HG03108 (cell line): ENCODE results near the gene CCDC167.
A peak's percentile ranks its signal among the peaks of the same experiment; 100 is the strongest.

Experiments
- ATAC-seq: cut with Tn5 transposase; IDR thresholded peaks from one replicate; pipeline ENCODE4 v1.9.1; 2021; ENCODE audit warnings: moderate library complexity; ENCODE audit not compliant: unreplicated experiment

The CCDC167 gene

DNA sequence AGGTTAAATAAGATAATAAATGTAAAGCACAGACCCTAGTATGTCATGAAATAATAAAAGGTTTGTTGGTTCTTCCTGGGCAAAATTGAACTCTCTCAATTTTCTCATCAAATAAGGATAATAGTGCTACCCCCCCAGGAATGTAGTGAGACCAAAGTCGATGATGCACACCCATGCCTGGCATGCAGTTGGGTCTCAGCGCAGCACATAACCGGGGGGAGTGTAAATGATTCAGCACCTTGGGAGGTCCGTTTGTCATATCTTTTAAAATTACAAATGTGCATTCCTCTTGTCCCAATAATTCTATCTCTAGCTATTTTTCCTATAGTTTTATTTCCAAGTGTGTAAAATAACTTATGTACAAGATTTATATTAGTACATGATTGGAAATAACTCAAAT lies 31.3 kb upstream of the CCDC167 start:
- ATAC-seq = no peak

DNA sequence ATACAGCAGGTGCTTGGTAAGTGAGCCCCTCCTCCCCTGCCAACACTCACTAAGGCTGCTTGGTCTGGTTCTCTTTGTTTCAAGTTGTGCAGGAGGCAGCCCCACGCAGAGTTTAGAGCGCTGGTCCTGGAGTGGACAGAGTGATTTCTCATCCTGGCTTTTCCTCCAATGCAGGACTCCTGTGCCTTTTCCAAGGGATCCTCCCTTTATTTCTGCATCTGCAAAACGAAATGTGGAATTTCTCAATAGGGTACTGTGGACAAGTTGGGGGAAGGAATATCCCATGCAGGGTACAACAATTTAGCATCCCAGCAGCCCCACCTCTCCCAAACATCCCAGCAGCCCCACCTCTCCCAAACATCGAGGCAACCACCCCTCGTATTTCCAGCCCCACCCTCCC lies 30.6 kb upstream of the CCDC167 start:
- no peak for ATAC-seq

DNA sequence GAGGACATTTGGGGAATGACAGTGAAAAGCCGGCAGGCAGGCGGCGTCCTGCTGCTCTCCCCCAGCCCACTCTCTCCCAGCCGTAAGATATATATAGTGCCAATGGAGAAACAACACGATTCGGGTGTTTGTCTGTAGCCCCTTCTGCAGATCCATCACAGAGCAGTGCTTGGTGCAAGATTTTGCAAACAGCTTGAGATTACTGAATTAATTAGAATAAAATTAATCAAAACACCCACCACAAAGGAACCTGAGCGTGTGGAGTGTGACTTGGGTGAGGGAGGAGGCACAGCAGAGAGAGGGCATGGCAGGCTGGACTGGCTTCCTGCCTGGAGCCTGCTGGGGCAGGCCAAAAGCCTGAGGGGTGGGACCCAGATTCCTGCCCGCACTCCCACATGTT lies 28.8 kb upstream of the CCDC167 start:
- ATAC-seq = no peak

DNA sequence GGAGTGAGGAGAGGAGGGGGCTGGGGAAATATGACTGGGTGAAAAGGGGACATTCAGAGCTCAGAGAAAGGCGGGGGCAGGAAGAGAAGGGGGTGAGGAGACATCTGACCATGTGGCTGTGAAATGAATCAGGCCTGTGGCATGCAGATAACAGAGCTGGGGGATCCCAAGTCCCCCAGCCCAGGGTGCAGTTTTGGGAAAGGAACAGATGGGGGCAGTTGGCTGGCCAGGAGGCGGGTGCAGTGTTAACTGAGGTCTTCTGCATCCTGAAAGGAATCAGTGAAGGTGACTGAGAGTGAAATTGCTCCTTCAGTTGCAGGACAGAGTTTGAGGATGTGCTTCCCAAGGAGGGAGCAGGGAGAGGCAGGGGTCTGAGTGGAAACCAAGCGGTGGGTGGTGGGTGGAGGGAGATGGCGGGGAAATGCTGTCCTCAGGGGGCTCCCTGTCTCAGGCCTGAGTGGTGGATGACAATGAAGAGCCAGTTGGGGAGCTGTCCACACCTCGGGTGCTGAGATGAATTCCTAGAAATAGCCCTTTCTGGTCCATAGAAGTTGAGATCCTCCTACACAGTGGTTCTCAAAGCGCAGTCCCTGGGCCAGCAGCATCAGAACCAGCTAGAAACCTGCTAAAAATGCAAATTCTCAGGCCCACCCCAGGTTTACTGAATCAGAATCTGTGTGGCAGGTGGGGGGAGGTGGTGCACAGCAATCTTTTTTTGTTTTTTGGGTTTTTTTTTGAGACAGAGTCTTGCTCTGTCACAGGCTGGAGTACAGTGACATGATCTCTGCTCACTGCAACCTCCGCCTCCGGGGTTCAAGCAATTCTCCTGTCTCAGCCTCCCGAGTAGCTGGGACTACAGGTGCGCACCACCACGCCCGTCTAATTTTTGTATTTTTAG lies 26.0 kb upstream of the CCDC167 start:
- ATAC-seq = no peak

DNA sequence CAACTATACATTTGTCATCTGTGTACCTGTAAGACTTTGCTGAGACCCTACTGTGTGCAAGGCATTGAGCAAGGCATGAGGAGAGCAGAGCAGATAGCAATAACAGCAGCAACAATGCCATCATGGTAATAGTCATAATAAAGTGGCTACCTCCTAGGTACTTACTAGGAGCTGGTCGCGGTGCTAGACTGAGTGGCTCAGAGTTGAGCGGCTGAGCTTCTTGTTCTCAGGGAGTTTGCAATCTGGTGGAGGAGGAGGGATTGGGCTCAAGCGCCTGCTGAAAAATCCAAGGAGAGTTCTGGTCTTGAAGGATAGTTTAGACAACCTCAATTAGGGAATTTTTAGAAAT lies 25.3 kb upstream of the CCDC167 start:
- ATAC-seq = no peak

DNA sequence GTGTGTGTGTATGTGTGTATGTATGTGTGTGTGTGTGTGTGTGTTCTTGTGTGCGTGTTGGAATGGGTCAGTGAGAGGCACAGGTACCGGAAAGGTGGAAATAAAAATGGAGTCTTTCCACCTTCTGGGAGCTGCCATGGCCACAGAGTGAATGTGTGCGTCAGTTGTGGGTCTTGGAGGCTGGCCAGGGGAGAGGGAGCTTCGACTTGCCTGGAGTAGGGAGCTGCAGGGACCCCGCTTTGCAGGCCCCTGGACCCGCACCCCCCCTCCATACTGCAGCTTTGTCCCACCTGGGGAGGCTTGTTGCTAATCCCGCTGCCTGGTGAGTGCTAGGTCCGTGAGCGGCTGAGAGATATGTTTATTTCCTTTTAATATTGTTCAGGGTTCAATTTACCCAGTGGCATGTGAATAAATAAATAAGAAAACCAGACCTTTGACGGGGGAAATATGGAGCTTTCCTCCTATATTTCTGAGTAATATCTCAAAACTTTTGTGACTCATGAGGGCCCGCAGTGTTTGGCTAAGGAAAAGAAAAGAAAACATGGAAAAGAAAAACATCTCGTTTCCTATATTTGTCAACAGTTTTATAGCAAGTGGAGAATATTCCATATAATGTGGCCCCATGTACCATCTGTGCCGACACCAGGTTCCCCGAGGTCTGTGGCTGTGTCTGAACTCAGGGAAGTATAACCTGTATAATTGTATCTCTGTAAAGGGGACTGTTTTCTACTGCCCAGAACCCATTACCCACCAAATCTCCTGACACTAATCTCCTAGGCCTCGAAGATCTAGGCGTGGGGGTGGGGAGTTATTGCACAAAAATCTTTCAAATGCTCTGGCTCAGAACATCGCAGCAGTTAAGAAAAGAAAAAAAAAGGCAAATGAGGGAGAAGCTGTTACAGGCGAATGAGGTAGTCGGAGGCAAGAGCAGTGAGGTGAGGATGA lies 24.6 kb upstream of the CCDC167 start:
- ATAC-seq = no peak

DNA sequence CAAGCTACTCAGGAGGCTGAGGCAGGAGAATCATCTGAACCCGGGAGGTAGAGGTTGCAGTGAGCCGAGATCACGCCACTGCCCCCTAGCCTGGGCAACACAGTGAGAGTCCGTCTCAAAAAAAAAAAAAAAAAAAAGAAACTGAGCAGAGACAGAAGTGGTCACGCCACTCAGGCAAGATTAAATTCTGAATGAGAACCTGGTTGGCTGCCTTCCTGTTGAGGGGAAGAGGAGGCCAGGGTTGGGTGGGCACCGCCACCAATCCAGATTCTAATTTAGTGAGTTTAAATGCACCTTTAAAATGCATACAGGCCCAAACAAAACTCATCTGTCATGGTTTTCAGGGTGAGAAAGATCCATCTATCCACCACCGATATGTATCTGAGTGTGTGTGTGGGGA lies 23.7 kb upstream of the CCDC167 start:
- ATAC-seq = no peak

DNA sequence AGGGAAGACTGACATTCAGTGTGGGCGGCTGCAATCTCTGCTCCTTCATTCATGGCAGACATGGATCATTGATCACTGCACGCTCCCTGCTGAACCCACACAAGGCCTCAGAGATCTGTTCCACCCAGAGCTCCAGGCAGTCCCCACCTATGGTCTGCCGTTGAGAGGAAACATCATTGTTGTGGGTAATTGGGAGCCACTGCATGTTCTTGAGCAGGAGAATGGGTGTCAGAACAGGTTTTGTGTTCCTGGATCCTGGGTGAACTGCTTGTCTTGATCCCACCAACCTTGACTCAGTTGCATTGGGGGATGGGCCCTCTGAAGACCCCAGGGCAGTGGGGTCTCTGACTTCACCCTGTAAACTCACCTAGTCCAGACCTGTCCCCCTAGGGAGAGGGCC lies 23.1 kb upstream of the CCDC167 start:
- no peak for ATAC-seq

DNA sequence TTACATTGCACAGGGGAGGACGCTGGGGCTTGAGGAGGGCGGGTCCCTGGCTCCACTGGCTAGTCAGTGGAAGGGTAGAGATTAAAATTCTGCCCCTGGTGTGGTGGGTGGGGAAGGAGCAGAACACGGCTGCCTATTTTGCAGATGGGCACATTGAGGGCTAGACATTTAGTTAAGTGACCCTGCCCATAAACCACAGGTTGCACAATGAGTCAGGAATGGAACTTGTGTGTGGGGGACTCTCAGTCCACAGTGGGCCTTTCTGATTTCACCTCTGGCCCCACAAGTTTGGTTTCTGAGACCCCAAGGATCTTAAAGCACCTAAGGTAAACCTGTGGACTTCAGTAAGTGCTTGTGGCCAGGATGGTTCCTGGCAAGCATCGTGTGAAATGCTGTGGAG lies 22.0 kb upstream of the CCDC167 start:
- no peak for ATAC-seq

DNA sequence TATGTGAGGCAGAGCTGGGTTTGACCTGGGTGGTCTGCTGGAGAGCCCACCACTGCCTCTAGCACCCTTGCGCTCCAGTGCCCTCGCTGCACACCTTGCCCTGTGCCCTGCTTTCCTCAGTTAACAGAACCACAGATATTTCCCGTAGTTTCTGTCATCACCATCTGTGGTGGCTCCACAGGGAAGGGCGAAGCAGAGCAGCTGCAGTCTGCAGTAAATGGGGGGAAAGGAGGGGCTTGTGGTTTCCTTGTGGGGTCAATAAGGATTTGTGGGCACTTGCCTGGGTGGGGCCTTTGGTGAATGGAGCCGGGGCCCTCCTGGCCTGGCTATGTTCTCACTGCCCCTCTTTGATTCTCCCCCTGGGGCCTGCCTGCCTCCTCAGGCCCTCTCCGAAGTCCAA lies 21.2 kb upstream of the CCDC167 start:
- no peak for ATAC-seq

DNA sequence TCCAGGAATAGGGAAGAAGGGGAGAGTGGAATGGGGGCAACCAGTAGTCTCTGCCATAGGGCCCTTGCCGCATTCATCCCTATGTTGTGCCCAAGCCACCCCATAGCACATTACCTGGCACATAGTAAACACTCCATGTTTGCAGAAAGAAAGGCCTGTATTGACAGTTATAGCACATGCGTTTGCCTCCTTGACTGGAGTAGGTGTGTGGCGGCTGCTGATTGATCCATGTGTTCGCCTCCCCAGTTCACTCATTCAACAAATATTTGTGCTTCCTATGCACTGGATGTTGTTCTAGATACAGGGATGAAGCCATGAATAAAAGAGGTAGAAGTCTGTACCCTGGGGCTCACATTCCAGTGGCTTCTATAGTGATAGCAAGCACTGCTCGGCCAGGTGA lies 19.8 kb upstream of the CCDC167 start:
- ATAC-seq = no peak

DNA sequence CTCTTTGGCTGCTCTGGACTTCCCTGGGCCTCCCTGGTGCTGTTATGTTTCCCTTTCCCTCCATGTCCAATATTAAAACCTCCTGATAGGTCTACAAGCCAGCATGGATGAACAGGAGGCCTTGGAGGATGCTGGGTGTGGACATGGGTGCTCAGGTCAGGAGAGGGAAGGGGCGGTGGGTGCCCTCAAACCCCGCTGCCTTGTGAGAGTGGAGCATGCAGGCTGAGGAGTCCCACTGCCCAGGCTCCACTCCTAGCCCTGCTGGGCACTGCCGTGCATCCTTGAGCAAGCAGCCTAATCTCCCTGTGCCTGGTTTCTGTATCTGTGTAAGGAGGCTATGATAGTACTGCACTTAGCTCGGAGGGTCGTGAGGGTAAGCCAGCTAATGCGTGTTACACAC lies 18.4 kb upstream of the CCDC167 start:
- ATAC-seq = no peak

DNA sequence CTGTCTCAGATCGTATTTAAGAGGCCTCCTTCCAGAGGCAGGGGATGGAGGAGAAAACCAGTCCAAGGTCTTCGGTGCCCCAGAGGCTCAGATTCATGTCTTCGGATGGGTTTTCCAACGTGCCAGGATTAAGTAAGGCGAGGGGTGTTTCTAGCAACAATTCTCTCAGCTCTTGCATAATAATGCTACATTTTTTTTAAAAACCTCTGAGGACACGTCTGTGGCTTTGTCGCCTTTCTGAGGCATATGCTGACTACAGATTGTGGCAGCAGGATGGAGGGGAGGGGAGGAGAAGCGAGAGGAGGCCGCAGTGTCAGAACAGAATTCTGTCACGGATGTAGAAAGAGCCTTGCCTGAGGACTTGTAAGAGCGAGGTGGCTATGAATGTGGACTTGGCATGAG lies 17.7 kb upstream of the CCDC167 start:
- no peak for ATAC-seq

DNA sequence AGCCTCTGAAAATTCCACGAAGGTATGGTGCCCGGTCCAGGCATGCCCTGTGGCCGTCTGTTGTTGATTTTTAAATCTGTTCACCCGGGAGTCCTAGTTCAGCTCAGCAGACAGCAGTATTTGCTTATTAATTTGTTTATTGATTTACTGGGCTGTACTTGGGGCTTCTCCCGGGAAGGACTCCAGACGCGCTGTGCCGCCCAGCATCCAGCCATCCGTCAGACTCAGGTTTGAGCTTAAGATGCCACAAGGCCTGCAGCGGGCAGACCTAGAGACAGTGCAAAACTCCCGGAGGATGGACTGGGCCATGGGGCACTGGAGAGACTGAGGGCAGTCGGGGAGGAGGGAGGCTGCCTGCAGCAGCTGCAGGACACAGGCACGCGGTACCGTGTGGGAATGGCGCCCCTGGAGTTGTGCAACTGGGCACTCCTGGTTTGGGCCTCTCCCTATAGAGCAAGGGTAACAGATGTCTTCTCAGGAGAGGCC lies 17.3 kb upstream of the CCDC167 start:
- ATAC-seq = no peak

DNA sequence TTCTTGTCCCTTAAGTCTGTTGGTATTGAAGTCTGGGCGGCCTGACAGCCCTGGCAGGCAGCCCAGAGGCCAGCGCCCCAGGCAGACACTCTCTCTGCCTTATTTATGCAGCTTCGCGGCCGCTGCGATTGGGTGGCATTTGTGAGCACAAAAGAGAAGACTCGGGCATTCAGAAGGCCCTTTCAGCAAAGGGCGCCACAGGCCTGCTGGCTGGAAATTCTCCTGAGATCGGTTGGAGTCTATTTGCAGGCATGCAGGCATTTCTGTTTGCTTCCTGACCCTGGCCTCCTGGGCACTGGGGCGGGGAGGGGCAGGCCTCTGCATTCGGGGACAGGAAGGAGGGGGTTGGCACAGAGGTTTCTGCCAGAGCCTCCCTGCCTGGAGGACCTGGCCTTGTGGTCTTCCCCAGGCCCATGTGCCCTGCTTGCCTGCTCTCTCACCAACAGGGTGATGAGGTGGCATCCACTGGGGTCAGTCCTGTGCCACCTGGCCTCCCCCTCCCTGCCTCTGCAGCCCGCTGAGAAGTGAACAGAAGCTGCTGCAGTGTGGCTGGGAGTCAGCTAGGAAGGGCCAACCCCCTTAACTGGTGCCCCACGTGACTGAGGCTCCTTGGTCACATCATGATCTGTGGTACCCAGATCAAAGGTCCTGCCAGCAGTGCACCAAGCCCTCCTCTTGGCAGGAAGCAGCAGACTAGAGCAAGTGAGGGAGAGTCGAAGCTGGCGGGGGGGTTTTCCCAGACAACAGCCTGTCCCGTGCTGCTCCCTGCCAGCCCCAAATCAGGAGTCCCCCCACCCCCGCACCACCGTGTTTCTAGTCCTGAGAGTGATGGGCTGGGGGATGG lies 16.6 kb upstream of the CCDC167 start:
- peak; percentile 67 for ATAC-seq

DNA sequence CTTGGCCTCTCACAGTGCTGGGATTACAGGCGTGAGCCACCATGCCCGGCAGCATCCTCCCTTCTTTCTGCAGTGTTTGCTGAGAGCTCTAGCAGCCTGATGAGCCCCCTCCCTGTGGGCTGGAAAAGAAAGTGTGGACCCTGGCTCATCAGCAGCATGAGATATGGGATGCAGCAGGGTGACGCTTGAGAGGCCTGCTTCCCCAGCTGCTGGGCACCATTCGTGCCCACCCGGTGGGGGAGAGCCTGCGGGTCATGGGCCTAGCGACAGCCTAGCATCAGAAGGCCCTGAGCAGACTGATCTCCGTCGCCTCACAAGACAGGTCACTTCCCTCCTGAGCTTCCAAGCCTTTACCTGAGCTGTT lies 16.0 kb upstream of the CCDC167 start:
- ATAC-seq = no peak

DNA sequence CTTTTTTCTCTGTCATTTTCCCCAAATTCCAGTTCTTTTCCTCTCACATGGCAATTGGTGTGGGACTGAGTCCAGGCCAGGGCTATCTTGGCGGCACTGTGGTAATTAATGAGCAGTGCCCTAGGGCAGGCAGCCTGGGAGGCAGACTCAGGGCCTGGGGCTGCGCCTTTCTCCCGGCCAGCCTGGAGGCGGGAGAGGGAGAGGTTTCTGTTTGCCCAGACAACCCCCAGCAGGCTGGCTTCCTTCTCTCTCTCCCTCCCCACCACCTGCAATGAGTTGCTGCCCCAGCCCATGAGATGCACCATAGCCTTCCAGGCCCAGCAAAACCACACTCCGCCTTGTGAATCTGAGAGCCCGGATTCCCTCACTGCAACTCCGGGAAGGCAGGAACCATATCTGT lies 15.1 kb upstream of the CCDC167 start:
- no peak for ATAC-seq

DNA sequence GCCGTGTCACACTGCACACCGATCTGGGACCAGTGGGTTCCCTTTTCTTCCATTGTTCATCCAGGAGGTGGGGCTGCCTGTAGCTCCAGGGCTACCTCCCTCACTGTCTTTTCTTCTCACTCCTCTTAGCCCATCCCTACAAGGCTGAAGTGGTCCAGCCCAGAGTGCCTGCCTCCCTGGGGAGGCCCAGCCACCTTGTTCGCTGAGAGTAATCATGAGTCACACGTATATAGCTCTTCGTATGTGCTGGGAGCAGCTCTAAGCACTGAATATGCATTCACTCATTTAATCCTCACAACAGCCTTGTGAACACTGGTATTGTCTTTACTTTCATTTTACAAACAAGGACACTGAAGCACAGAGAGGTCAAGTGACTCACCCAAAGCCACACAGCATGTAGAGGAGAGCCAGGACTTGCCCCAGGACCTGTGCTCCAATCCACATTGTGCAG lies 14.7 kb upstream of the CCDC167 start:
- ATAC-seq = no peak

DNA sequence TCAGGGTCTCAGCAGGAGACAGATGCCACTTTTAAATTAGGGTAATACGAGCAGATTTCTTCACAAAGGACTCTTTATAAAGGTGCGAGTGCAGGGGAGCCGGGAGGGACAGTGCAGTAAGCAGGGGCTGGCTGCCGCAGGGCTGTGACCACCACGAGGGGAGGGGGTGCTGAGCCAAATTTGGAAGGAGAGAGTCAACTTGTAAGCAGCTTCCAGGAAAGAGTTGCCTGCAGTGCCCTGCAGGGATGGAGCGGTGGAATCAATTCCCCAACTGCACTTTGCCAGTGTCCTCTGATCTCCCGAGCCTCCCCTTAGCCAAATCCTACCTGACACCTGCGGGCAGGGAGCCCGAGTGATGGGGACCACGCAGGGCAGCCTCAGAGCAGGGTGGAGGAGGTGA lies 13.9 kb upstream of the CCDC167 start:
- ATAC-seq = no peak

DNA sequence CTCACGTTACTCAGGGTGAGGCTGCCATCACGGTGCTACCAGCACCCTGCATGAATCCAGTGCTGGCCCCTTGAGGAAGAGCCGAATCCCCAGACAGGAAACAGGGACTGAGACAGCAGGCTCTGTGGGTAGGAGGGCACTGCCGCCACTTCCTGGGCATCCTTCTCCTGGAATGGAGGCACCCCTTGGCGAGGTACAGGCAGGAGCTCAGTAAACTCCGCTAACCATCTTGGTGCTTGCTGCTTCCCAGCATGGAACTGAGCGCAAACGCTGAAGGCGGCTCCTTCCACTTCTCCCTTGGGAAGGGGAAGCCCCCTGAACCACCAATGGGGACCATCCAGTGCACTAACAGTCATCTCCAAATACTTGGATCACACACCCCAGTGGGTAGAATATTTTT lies 13.5 kb upstream of the CCDC167 start:
- no peak for ATAC-seq

DNA sequence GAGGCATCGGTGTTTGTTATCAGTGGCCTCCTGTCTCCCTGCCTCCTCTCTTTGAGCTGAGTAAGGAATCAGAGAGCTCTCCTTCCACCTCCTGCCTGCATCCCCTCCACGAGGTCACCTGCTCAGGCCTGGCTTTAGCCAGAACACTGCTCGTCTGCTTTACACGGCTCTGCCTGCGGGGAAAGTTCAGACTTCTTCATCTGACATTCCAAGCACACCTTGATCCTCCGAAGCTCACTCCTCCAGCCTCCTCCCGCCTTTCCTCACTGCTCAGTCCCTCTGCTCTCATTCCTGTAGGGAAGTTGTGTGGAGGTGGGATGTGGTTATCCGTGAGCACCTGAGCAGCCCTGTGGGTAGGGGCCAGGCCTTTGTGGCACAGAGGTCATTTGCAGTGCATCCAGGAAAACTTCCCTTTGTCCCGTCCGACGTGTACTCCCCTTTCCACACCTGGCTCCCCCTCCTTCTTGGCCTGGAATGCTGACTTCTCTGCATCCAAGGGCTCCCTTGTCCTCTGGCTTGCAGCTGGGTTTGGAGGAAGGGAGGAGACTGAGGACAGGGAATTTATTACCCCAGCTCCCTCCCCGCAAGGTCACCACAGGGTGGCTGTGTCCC lies 12.8 kb upstream of the CCDC167 start:
- no peak for ATAC-seq
